HG03064 (cell line): ENCODE data around the gene SLC16A4.
"Not testable (repeated sequence)": the region's sequence is repeated elsewhere in the genome, so short reads cannot be mapped to it uniquely, and the experiment has no call there.

Experiments
- ATAC-seq: cut with Tn5 transposase; IDR thresholded peaks from one replicate; pipeline ENCODE4 v1.9.1; 2021; ENCODE audit warnings: low read depth; ENCODE audit not compliant: unreplicated experiment

Gene SLC16A4

DNA sequence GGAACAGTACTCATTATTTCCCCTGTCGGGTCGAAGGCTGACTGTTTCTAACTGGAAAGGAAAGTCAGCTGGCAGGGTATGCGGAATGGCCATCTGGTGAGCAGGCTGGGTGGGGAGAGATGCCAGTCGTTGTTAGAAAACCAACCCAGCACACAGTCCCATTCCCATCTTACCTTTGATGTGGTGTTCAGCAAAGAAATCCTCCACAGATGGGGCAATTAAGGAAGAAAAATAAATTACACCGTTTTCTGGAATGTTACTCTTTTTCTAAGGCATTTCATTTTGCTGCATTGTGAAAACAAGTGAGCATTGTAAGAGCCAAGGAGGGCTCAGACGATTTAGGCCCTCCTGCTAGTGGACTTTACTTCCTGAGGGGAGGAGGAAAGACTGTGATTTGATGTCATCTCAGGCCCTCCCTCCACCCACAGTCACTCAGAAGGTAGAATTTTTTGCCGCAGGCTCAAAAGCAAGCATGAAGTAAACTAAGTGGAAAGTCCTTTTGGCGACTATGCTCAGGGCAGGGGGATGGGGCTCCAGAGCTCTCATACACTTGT is at the start of gene SLC16A4:
Gene SLC16A4, minus strand, starts transcription at position 335 of the 554 bp plus-strand sequence. CDS start 1,703 bp downstream, outside the sequence.
- ATAC-seq: no peak

DNA sequence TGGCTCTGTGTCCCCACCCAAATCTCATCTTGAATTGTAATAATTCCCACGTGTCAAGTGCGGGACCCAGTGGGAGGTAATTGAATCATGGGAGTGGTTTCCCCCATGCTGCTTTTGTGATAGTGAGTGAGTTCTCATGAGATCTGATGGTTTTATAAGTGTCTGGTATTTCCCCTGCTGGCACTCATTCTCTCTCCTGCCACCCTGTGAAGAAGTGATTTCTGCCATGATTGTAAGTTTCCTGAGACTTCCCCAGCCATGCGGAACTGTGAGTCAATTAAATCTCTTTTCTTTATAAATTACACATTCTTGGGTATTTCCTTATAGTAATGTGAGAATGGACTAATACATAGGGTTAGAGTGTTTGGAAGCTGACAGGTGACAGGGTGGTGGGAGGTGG is 49.0 kb upstream of the SLC16A4 start:
- not testable (repeated sequence) for ATAC-seq

DNA sequence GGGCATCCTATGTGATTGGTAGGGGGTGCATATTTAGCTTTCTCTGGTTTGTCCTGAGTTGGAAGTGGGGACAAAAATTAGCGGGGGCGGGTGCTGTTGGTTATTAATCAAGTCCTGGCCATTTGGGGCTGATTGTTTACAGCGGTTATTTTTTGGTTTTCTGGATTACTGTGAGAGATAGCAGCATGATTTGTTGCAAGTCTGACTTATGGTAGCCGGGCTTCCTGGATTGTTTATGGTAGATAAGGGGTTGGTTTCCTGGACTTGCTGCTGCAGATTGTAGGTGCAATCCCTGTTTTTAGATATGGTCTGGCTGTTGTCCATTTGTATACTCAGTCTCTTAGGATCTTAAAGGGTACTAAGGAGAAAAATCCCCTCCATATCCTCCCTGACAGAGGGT is 48.1 kb upstream of the SLC16A4 start:
- ATAC-seq: no peak

DNA sequence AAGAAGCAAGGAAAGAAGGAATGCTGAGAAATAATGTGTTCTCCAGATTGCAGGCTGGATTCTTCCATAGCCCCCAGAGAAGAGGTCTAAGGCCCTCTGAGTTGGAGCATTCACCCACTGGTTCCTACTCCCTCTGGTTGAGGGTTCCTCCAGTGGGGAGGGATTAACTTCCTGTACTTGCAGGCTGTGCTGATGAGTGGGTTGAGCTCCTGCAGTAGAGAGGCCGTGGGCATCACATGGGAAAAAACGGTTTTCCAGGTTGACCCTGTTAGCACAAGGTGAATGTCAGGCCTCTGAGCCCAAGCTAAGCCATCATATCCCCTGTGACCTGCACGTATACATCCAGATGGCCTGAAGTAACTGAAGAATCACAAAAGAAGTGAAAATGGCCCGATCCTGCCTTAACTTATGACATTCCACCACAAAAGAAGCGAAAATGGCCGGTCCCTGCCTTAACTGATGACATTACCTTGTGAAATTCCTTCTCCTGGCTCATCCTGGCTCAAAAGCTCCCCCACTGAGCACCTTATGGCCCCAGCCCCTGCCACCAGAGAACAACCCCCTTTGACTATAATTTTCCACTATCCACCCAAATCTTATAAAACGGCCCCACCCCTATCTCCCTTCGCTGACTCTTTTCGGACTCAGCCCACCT is 46.9 kb upstream of the SLC16A4 start:
- ATAC-seq: not testable (repeated sequence)

DNA sequence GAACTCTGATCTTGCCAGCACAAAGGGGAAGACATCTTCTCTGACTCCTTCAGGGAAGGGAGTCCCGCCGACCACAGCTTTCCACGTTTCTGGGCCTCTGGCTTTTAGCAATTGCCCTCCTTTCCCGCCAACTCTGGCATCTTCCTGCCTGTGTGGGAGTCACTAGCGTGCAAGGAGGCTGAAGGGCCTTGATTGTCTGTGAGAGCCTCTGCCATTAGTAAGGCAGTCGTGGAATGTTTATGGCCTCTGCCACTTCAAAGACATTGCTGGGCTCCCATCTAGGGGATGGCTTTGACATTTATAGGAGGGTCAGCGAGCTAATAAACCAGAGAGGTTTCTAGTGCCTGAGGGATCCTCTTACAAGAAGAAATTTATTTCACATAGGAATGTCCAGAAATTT is 45.8 kb upstream of the SLC16A4 start:
- no peak for ATAC-seq

DNA sequence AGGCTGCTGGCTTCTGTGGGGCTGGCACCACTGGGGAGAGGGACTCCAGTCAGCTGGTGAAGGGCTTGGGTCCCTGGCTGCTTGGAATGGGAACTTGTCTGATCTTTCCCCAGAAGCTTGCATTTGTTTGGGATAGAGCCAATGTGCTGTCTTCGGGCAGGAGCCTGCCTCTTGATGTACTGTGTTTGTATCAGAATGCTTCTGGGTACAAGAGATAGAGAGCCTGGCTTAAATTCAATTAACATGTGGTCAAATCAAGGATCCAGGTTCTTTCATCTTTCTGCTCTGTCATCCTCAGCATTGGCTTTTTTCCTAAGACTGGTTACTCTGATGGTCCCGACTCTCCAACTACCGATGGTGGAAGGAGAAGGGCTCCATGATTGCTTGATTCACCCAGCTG is 44.1 kb upstream of the SLC16A4 start:
- ATAC-seq: no peak

DNA sequence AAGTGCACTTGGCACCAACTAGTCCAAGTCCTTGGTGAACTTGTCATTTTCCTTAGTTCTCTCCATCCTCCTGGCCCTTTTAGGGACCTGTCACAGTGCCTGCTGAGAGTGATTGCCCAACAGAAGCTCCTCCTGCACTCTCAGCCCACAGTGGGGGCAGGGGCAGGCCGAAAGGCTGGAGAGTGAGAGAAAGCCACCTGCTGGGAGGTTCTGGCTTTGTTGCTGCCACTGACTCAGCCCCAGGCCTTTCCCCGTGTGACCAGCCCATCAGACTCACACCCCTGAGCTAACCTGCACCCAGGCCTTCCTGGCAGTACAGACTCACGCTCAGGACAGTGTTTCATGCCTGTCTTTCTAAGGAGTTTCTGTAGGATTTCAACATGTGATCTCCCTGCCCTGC is 43.0 kb upstream of the SLC16A4 start:
- ATAC-seq: no peak

DNA sequence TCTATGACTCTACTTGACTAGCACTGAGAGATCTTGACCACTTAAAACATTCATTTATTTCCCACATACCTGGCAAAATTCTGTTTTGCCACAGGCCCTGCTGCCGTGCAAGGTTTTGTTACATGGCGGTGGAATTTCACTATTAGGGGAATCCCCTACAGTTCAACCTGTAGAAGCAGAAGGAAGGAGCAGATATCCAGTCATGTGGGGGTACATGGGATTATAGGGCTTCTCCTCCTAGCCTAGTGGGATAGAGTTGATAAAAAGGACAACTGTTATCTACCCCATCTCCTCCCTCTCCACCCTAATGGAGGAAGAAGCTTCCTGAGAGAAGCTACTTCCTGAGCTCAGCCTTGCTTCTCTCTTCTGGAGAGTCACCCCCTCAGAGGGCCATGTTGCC is 42.4 kb upstream of the SLC16A4 start:
- no peak for ATAC-seq

DNA sequence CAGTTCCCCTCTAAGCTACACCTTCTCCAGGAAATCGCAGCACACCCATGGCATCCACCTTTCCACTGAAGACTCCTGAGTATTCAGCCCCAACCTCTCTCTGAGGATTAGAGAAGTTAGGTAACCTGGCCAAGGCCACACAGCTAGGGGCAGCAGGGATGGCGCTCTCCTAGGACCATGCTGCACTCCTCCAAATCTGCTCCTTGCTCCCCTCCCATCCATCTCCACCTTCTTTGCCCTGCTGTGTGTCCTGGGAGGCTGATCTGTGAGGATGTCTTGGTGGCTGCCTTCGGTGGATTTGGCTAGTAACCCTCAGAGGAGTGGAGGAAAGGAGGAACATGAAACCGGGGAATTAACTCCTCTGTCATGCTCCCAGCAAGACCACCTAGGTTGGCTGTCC is 40.1 kb upstream of the SLC16A4 start:
- ATAC-seq: no peak

DNA sequence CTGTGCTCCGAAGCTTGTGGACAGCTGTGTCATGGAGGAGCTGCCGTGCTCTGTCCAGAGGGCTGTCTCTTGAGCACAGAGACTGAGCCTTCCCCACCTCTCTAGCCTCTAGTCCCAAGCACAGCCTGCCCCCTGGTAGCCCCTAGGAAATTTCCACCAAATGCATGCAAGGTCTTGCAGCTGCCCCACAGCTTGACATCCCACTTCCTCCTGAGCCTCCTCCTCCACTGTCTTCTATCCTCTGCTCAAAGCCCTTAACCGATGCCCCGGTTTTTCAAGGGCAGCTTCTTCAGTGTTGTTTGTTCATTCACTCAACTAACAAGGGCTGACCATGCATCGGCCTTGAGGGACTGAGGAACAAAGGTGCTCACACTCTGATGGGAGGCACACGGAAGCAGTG is 39.5 kb upstream of the SLC16A4 start:
- ATAC-seq: no peak

DNA sequence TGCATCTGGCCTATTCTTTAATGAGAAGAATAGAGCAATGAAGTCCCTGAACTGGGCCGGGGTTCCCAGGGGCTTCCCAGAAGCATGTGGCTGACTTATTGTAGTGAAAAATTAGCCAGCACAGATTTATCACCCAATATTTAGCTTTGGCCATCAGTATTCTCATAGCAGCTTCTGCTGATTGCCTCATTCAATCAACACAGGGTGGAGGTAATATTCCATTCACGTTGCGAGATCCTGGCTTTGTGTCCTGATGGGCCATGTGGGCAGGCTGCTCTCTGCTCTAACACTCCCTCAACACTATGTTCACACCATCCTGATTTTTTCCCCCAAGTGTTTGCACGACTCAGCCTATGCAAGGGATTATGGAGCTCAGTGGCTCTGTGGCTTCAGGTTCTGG is 38.1 kb upstream of the SLC16A4 start:
- ATAC-seq: no peak

DNA sequence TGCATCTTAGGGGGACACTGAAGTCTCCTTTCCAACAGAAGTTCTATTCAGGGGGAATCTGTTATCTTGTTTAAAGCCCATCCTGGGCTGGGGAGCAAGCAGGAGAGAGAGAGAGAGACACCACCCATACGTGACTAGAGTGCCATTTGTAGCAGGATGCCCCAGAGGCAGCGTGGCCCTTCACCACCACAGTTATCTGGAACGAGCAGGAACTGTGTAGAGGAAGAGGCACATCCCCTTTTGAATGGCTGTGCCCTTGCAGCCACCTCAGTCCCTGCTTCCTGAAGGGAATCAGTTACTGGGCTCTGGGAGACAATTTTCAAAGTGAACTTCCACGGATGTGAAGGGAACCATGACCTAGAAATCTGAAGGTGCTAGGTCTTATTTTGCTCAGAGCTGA is 36.0 kb upstream of the SLC16A4 start:
- no peak for ATAC-seq

DNA sequence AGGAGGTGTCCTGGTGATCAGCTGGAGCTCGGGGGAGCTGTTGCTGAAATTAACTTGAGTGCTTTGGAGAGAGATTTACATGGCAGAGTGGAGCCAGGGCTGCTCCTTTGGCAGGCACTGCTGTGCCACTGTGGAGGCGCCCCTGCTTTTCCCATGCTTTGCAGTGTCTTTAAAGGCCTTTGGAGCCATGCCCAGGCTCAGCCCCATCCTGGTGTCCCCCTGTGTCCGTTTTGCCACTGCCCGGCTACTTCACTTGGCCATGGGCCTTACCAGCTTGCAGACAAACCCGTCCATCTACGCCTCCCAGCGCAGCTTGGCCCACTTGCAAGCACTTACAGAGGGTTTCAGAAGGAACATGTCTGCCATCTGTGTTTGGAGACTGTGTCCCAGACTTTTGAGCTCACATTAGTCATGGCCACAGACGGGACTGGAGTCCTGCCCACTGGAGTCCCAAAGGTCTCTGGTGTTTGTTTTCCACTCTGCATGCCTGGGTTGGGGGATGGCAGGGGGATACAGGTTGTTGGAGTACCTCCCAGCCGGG is 34.9 kb upstream of the SLC16A4 start:
- ATAC-seq: no peak

DNA sequence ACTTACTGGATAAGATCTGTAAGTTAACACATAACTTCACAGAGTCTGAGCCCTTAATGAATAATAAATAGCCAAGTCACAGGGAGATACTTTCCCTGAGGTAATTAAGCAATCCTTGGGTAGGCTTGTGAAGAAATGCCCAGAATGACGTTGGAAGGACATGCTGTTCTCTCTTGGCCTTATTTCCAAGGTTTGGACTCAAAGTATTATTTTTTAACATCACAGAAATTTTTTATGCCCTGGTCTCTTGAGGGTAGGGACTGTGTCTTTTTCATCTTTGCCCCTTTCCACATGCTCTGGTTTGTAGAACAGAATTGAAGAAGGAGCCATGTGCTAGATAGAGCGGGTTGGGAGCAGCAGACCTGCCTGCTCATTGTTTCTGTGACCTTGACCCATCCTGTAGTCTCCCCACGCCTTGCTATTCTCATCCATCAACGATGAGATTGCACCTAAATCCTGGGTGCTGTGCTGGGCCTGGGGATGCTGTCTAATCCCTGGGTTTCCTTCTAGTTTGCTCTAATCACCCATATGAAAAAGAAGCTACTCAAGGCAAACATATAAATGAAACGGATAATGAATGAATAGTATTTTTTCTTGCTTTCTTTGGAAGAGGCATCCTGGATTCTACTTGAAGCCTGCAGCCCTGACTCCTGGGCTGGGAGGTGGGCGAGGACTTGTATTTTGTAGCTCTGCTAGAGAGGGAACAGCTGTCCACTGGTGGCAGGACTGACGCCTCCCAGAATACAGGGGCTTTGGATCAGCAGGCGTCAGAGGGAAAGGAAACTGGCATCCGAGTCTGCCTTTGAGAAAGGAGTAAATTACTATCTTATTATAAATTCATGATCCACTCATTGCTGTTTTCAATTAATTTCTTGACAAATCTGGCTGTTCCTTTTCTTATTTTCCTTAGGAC is 34.1 kb upstream of the SLC16A4 start:
- no peak for ATAC-seq

DNA sequence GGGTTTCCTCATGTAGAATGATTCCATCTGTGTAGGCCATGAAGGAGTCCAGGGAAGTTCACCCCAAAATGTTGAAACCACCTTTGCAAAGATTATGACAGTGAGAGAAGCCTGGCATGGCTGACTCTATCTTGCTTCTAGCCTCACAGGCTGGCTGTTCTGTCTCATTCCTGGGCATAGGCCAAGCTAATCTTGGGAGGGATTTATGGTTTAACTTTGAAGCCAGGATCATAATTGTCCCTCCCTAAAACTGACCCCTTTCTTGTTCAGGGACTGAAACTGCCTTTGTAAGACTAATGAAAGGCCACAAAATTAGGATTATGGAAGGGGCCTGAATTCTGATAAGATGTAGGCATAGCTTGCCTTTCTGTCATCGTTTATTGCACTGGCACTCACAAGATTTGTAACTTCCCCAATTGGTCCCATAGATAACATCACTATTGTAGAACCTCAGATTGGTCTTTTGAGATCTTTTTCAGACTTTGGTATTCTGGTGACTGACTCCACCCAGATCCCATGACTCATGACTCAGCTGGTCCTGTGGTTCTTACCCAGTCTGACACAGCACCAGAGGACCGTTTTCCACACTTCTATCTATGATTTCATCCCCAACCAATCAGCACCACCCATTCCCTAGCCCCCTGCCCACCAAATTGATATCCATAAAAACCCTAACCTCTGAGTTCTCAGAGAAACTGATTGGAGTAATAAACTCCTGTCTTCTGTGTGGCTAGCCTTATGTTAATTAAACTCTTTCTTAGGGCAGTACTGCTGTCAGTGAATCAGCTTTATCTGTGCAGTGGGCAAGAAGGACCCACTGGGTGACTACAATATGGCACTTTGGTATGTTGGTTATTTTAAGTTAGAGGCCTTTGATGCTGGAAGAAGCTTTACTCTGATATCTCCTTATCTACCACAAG is 30.3 kb upstream of the SLC16A4 start:
- no peak for ATAC-seq

DNA sequence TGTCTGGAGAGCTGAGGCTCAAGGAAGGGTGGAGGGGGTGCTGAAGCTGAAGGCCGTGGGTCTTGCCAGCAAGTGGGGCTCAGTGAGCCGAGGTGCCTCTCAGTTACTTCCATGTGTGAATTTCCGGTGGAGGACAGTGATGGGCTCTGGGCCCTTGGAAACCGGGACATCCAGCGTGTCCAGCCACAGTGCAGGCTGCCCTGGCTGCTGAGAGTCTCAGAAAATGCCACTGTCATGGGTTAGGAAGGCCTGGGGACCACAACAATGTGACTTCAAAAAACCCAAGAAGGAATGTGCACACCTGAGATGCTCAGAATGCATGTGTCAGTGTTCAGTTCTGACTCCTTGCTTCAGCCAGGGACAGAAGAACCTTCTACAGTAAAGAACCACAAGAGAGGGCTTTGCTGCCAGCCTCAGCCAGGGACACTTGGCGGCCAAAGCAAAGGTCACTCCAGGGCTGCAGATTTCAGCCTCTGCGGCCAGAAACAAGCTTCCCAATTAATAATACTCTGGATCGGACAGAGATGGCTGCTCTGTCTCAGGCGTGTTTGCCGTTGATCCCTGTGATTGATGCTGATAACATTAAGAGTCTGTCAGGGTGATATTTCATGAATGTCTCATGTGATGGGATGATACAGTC is 29.3 kb upstream of the SLC16A4 start:
- ATAC-seq: no peak

DNA sequence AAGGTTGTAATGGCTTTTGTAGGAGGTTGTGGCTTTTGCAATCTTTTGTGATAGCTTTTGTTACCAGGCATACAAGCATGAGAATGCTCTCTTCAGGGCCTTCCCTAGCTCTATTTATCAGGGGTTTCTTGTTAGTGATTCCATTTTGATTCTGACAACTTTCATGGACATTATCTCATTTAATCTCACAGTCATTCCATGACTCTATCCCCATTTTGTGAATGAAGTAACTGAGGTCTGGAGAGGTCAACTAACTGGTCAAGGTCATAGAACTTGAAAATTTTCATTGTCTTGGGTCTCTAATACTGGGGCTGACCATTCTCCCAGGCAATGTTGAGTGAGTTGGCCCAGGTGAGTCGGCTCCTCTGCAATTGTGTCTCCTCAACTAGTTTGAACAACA is 27.9 kb upstream of the SLC16A4 start:
- ATAC-seq: no peak

DNA sequence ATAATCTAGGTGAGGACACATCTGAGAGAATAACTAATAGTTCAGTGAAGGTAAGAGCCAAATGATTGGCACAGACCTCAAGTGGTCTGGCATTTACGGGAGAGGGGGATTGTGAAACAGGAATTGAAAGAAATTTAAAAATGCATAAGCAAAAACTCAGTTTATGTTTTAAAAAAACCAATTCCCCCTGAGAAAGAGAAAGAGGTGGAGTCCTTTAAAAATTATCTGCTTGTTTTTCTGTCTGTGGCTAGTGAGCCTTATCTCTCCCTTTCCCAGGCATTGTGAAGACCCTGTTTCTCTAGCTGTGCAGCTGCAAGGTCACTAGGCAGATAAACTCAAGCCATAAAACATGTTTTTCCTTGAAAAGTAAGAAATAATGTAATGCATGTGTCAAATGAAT is 22.2 kb upstream of the SLC16A4 start:
- ATAC-seq: not testable (repeated sequence)

DNA sequence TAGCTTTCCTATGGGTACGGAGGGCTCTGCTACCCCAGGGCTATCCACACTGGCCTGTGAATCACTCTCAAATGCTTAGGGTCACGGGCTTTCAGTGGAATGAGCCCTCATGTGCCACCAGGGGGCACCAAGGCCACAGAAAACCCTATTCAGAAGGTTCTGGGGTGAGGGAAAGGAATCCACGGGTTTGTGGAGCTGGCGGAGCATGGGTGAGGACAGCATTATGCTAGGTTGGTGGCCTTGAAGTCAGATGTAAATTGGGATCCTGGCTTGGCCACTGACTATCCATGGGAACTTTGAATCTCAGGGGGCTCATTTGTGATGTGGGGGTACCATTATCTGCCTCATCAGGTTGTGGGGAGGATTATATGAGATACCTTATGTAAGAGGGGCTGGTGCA is 21.8 kb upstream of the SLC16A4 start:
- ATAC-seq: no peak

DNA sequence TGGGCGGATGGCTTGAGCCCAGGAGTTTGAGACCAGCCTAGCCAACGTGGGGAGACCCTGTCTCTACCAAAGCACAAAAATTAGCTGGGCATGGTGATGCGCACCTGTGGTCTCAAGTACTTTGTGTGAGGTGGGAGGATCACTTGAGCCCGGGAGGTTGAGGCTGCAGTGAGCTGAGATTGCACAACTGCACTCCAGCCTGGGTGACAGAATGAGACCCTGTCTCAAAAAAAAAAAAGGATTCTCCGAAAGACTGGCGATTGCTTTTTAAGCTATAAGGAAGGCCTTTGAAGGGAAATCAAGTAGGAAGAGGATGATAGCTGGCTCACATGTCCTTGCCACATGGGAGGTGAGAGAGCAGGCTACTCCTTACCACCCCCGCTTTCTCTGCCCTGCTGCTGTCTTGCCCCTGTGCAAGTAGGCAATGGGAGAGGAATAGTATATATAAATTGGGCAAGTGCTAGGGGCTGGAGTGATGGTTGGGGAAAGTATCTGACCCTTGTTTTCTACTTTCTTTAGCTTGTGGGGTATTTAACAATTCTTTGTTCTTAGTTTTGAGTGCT is 20.4 kb upstream of the SLC16A4 start:
- ATAC-seq: no peak
